Right cardiac atrium (tissue), 5 donors: ENCODE measurements around the gene NFATC2. TPM values are rescaled to one million over a fixed set of nuclear protein-coding genes. Genes with fewer than 3 reads are reported as not detected.

Experiments
- ATAC-seq, 2 donors: fragments of 200-7000 bp; cut with Tn5 transposase; one replicate each; pipeline versions ENCODE4 v1.8.0 to v1.9.1; 2020; ENCODE audit warnings: moderate library complexity in 2 of 2, mild to moderate bottlenecking in 1 of 2
- DNase-seq, 3 donors: peaks; one replicate each; pipeline ENCODE4 v3.0.0-alpha.2; 2020
- H3K27ac ChIP-seq: one replicate; pipeline ENCODE4 v1.5.1; 2013; ENCODE audit warnings: mild to moderate bottlenecking, low read length, control low read depth, moderate library complexity
- H3K27me3 ChIP-seq: one replicate; pipeline ENCODE4 v1.6.1; 2013; ENCODE audit not compliant: control insufficient read depth, insufficient read depth
- H3K4me1 ChIP-seq: one replicate; pipeline ENCODE4 v1.6.1; 2013; ENCODE audit warnings: low read length; ENCODE audit not compliant: control insufficient read depth, insufficient read depth
- H3K4me3 ChIP-seq: one replicate; pipeline ENCODE4 v1.5.1; 2013; ENCODE audit warnings: low read length, control low read depth
- H3K9me3 ChIP-seq: one replicate; pipeline ENCODE4 v1.6.1; 2013; ENCODE audit warnings: low read length; ENCODE audit not compliant: control insufficient read depth
- WGBS: extraction: QIAGEN DNeasy Blood & Tissue Kit; methylation state at CpG from one replicate; pipeline ENCODE4 v1.1.7; 2013; 5-methylcytosine and 5-hydroxymethylcytosine counted together
- intact Hi-C, 4 donors: fragments of 100-400 bp; cut with DNase I; formaldehyde crosslinking; loops; one replicate each; pipeline versions ENCODE4 v1.11.0 to v1.14.0; 2022 to 2023
- polyA plus RNA-seq: library from polyadenylated mRNA; stranded (reverse); fragments of 200-250 nt; gene quantifications from one replicate; pipeline ENCODE4 v1.2.3, GENCODE V29; 2013
- total RNA-seq, 4 donors: library from RNA; stranded (reverse); fragmentation: NEBNext Ultra II Directional; extraction: Animal tissue kit (Norgen Biotek cat#: 25700); gene quantifications; one replicate each; pipeline ENCODE4 v1.2.1, GENCODE V29; 2021
- donor health status: healthy with polysubstance abuse.
- donor health status: DM: no; HTN: yes; CAD: no.
- donor health status: DM: no; HTN: no; CAD: no.
- donor health status: DM: no; HTN: yes; CAD: no; lungs with severe emphysema.
- donor health status: DM: yes; HTN: yes; CAD: no.

The NFATC2 gene
- total and polyA plus RNA-seq, 5 donors, result 2.8 to 13.3 (median 8.2) TPM

- Histone ChIP-seq H3K27ac (no peak overlapping the region), H3K27me3 (no peaks in the 10 kb centered on the region), H3K4me3 (no peak overlapping the region), H3K9me3 (no peaks in the 10 kb centered on the region), H3K4me1 (no peaks in the 10 kb centered on the region)
- intact Hi-C loops, result no loop called here
- ATAC-seq (no peak), DNase-seq (no peak)
- 92% methylated on average over 6 of the region's 6 CpGs for whole genome bisulfite sequencing
Measured at GRCh38 chr20:51434580-51435247, 107.8 kb downstream of the NFATC2 start.

- DNase-seq (no peak), ATAC-seq (no peak)
- H3K4me3 ChIP-seq, result no peak overlapping the region
- WGBS, result 93% methylated on average over 2 of the region's 2 CpGs
- H3K27me3 ChIP-seq, result no peaks in the 10 kb centered on the region
- intact Hi-C loops, result no loop called here
- no peak overlapping the region for H3K27ac ChIP-seq
- H3K9me3 ChIP-seq, result no peaks in the 10 kb centered on the region
- no peaks in the 10 kb centered on the region for H3K4me1 ChIP-seq
Measured at GRCh38 chr20:51434026-51434425, 108.5 kb downstream of the NFATC2 start.

GRCh38 chr20:51432875-51433274 lies 109.6 kb downstream of the NFATC2 start:
- intact Hi-C loops, result no loop called here
- WGBS, result 96% methylated on average over 3 of the region's 3 CpGs
- no peak for DNase-seq

GRCh38 chr20:51432251-51432784 lies 110.2 kb downstream of the NFATC2 start:
- Histone ChIP-seq H3K27me3 (no peaks in the 10 kb centered on the region), H3K27ac (no peak overlapping the region), H3K4me1 (no peaks in the 10 kb centered on the region), H3K4me3 (no peak overlapping the region), H3K9me3 (no peaks in the 10 kb centered on the region)
- WGBS, result 93% methylated on average over 27 of the region's 27 CpGs
- intact Hi-C loops, result no loop called here
- no peak for ATAC-seq
- no peak for DNase-seq

More at GRCh38 chr20:51432875-51433274, 109.6 kb downstream of the NFATC2 start:
- H3K9me3 ChIP-seq, result no peaks in the 10 kb centered on the region
- no peaks in the 10 kb centered on the region for H3K27me3 ChIP-seq
- ATAC-seq, result no peak
- H3K4me1 ChIP-seq, result no peaks in the 10 kb centered on the region
- H3K4me3 ChIP-seq, result no peak overlapping the region
- H3K27ac ChIP-seq, result no peak overlapping the region

GRCh38 chr20:51431321-51431720 lies 111.2 kb downstream of the NFATC2 start:
- WGBS, result 73% methylated on average over 5 of the region's 5 CpGs
- intact Hi-C loops, result no loop called here

GRCh38 chr20:51430198-51430950 lies 112.1 kb downstream of the NFATC2 start:
- no peaks in the 10 kb centered on the region for H3K4me1 ChIP-seq
- DNase-seq, result no peak
- no peaks in the 10 kb centered on the region for H3K9me3 ChIP-seq
- no peak overlapping the region for H3K4me3 ChIP-seq
- 87% methylated on average over 14 of the region's 14 CpGs for WGBS
- no peak for ATAC-seq
- intact Hi-C loops, result no loop called here
- H3K27ac ChIP-seq, result no peak overlapping the region
- no peaks in the 10 kb centered on the region for H3K27me3 ChIP-seq

More at GRCh38 chr20:51431321-51431720, 111.2 kb downstream of the NFATC2 start:
- no peaks in the 10 kb centered on the region for H3K4me1 ChIP-seq
- H3K4me3 ChIP-seq, result no peak overlapping the region
- H3K27ac ChIP-seq, result no peak overlapping the region
- ATAC-seq, result no peak
- H3K9me3 ChIP-seq, result no peaks in the 10 kb centered on the region
- H3K27me3 ChIP-seq, result no peaks in the 10 kb centered on the region
- no peak for DNase-seq

GRCh38 chr20:51429696-51430095 lies 112.8 kb downstream of the NFATC2 start:
- Histone ChIP-seq H3K4me1 (no peaks in the 10 kb centered on the region), H3K4me3 (no peak overlapping the region), H3K9me3 (no peaks in the 10 kb centered on the region), H3K27ac (no peak overlapping the region), H3K27me3 (no peaks in the 10 kb centered on the region)
- intact Hi-C loops, result no loop called here
- DNase-seq (no peak), ATAC-seq (no peak)
- WGBS, result 90% methylated on average over 10 of the region's 10 CpGs

GRCh38 chr20:51429144-51429482 lies 113.4 kb downstream of the NFATC2 start:
- DNase-seq (no peak), ATAC-seq (peak; percentile 5 to 15)
- Histone ChIP-seq H3K27ac (no peak overlapping the region), H3K4me1 (no peaks in the 10 kb centered on the region), H3K27me3 (no peaks in the 10 kb centered on the region), H3K4me3 (no peak overlapping the region), H3K9me3 (no peaks in the 10 kb centered on the region)
- intact Hi-C loops, result no loop called here
- WGBS, result 85% methylated on average over 6 of the region's 6 CpGs

- intact Hi-C loops, result no loop called here
- Histone ChIP-seq H3K27ac (no peak overlapping the region), H3K9me3 (no peaks in the 10 kb centered on the region), H3K27me3 (no peaks in the 10 kb centered on the region), H3K4me1 (no peaks in the 10 kb centered on the region), H3K4me3 (no peak overlapping the region)
- ATAC-seq, result peak; percentile 76 to 85
- WGBS, result 25% methylated on average over 25 of the region's 25 CpGs
- peak; percentile 56 to 90 (median 87) for DNase-seq
Measured at GRCh38 chr20:51428401-51429143, 113.9 kb downstream of the NFATC2 start.

GRCh38 chr20:51427651-51428291 lies 114.7 kb downstream of the NFATC2 start:
- no peak for ATAC-seq
- 89% methylated on average over 14 of the region's 14 CpGs for WGBS
- H3K4me1 ChIP-seq, result no peaks in the 10 kb centered on the region
- no peaks in the 10 kb centered on the region for H3K27me3 ChIP-seq
- no peak overlapping the region for H3K27ac ChIP-seq
- DNase-seq, result no peak
- H3K9me3 ChIP-seq, result no peaks in the 10 kb centered on the region
- intact Hi-C loops, result no loop called here
- no peak overlapping the region for H3K4me3 ChIP-seq
